Fibroblast of gingiva (primary cell): ENCODE results near the gene PCDH18.
"Not testable (repeated sequence)": the region's sequence is repeated elsewhere in the genome, so short reads cannot be mapped to it uniquely, and the experiment has no call there.

Experiments
- DNase-seq: peaks from one replicate; pipeline ENCODE4 v3.0.0-alpha.2; 2011; ENCODE audit warnings: low read depth

The PCDH18 gene

GRCh38 chr4:137528673-137529072, 3.6 kb downstream of the PCDH18 start:
- DNase-seq: no peak

DNA sequence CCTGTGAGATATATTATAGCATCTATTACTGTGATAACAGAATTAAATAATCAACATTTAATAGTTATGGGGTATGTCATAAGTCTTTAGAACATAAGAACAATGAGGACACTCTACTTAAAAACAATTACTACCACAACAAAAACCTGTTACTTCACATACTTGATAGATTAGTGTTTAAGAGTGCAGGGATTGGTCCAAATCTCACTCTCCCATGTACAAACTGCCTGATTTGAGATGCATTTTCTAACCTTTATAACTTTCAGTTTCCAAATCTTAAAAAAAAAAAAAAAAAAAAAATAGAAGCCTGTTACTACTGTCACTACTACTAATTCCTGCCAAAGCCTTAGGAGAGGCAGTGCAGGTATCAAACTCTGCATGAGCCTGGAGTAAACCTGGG, 5.6 kb downstream of the PCDH18 start:
- DNase-seq: no peak

DNA sequence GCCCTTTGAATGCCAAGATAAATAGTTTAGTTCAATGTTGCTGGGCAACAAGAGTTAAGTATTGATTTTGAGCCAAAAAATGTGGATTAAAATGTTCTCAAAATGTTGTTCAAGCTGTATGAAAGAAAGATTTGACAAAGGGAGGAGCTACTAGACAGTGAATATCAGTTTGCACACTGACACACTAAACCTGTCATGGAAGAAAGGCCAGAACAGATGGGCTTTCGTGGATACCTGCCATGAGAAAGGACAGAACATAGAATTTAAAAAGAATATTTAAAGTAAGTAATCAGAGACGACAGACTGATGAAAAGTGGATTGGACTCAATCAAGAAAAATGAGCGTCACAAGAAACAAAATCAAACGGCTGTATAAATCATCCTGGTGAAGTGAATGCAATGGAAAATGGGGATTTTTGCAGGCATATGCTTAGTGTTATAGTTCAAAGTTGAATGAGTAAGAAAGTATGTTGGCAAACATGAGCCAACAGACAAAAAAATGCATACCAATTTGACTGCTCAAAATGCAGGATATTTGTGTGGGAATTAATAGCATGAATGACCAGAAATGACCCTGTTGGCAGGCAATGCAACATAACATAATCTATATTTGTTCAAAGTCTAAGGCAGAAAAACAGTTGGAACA, 7.4 kb downstream of the PCDH18 start:
- DNase-seq: peak; percentile 82

- DNase-seq: no peak
These were observed 9.0 kb downstream of the PCDH18 start for GRCh38 chr4:137523329-137523728.

DNA sequence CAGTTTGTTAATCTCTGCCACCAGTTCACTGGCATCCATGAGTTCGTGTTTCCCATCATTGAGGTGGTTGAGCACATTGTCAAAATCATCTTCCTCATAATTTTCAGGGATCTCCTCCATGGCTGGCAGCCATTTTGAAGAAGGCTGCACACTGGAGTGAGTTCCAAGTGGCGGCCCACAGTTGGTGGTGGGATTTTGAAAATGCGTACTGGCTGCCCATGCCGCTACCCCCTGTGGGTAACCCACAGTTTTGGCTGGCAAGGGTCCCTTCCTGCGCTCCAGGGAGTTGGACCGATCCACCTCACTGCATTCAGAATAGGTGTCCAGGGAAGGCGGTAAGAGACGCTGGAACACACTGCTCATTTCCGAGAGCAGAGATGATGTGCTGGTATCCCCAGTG, 11.2 kb downstream of the PCDH18 start:
- no peak for DNase-seq

DNA sequence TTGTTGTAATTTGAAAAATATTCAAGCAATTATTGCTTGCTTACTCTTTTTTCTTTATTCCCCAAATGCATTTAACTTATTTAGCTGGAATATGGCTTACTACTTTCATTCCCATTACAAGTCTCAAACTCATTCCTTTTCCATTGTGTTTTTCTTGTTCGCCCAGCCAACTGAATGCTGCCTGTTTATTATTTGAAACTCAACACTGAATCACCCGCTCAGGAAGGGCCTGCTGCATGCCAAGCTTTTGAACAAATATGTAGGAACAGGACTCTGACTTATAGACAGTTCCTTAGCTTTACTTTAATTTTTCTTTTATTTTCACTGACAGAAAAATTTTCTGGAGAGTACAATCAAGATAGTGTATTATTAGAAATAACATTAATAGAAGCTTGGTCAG, 12.9 kb downstream of the PCDH18 start:
- DNase-seq: peak; percentile 62

DNA sequence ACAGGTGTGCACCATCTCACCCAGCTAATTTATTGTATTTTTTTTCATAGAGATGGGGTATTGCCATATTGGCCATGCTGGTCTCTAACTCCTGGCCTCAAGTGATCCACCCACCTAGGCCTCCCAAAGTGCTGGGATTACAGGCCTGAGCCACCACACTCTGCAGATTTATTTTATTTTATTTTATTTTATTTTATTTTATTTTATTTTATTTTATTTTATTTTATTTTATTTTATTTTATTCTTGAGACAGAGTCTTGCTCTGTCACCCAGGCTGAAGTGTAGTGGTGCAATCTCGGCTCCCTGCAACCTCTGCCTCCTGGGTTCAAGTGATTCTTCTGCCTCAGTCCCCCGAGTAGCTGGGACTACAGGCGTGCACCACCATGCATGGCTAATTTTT, 15.0 kb downstream of the PCDH18 start:
- not testable (repeated sequence) for DNase-seq

DNA sequence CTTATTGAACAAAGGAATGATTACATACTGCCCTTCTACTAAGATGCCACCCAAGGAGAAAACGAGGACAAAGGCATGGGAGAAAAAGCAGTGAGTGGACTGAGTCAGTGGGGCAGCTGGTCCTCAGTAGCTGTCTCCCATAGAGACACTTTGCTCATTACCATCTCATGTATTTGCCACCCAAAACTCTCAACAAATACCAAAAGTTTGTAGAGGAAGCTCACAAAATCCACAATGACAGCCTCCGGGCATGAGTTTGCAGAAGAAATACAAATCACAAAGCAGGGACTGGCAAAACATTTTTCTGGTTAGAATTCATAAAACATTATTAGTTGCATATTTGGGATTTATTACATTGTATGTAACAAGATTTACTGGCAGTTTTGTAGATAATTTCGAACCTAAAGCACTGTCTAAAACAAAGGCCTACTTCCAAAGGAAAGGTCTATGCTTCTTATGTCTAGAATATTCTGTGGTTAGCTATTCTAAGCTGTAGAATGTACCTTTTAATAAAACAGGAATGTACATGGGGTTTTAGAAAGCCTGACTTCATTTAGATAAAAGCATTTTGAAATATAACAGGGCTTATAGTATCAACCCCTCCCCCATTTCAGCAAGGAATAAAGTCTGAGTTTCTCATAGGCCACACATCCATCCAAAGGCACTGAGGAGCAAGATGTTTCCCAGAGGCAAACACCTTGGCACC, 17.7 kb downstream of the PCDH18 start:
- DNase-seq: no peak

GRCh38 chr4:137510557-137511265, 21.6 kb downstream of the PCDH18 start:
- DNase-seq: peak; percentile 97

- DNase-seq: no peak
These were observed 22.4 kb downstream of the PCDH18 start for GRCh38 chr4:137509855-137510282.

- DNase-seq: no peak
These were observed 29.8 kb downstream of the PCDH18 start for GRCh38 chr4:137502339-137503129.

DNA sequence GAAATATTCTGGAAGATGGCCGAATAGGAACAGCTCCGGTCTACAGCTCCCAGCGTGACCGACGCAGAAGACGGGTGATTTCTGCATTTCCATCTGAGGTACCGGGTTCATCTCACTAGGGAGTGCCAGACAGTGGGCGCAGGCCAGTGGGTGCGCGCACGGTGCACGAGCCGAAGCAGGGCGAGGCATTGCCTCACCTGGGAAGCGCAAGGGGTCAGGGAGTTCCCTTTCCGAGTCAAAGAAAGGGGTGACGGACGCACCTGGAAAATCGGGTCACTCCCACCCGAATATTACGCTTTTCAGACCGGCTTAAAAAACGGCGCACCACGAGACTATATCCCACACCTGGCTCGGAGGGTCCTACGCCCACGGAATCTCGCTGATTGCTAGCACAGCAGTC, 36.0 kb downstream of the PCDH18 start:
- DNase-seq: not testable (repeated sequence)

- no peak for DNase-seq
These were observed 36.7 kb downstream of the PCDH18 start for GRCh38 chr4:137495578-137495977.

GRCh38 chr4:137483313-137483959, 48.9 kb downstream of the PCDH18 start:
- DNase-seq: not testable (repeated sequence)

DNA sequence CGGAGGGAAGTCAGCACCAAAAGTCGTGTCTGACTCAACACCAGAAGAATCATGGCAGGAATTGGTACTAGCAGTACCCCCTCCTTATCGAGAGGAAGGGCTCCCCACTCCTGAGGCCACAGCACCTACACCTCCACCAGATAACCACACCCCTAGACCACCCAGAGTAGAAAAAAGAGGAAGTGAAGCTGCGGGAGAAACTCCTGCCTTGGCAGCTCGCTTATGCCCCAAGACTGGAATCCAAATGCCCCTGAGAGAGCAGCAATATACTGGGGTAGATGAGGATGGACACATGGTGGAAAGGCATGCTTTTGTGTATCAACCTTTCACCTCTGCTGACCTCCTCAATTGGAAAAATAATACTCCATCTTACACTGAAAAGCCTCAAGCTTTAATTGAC, 52.6 kb downstream of the PCDH18 start:
- not testable (repeated sequence) for DNase-seq

GRCh38 chr4:137476345-137476744, 55.9 kb downstream of the PCDH18 start:
- no peak for DNase-seq

DNA sequence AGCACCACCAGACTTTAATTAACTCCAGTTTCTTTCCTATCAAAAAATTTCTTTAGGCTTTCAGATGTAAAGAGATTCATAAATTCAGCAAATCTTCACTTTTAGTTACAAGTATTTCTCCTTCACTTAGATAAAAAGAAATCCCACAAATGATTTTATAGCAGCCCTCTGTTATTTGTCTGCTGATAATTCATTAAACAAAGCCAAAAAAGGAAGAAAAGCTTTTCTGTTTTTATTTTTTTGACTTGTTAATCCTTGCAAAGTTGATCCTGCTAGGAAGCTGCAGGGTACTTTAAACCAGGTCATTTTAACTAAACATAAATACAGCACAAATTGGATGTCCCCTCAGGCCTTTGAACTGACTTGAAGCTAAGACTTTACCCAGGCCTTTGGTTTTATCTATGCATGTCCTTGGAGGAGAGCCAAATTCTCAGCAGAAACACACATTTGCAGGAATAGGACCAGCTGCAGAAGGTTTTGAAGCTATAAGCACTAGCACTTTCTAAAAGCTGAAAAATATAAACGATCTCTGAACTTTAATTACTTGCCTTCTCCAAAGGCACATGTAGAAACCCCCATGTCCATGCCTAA, 57.5 kb downstream of the PCDH18 start:
- peak; percentile 51 for DNase-seq

DNA sequence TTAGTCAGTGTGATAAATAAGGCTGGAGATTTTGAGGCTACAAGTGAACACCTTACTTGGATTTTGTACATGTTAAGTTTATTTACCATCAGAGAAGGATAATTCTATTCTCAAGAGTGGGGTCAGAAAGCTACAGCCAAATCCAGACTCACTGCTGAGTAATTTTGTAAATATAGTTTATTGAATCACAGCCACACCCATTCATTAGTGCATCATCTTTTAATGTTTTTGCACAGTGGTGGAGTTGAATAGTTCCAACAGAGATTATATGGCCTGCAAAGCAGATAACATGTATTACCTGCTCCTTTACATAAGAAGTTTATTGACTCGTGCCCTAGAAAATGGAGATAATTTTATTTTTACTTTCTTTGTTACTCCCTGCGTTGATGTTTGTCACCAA, 60.4 kb downstream of the PCDH18 start:
- no peak for DNase-seq

DNA sequence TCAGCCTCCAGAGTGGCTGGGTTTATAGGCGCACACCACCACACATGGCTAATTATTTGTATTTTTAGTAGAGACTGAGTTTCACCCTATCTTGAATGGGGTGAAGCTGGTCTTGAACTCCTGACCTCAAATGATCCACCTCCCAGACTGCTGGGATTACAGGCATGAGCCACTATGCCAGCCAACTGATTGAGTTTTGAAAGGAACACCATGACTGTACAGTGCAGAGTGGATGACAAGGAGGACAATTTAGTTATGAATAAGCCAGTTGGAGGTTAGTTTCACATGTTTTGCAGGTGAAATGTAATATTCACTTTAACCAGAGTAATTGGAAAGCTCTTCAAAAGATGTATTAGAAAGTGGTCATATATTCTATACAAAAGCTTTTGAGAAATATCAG, 60.8 kb downstream of the PCDH18 start:
- DNase-seq: no peak

DNA sequence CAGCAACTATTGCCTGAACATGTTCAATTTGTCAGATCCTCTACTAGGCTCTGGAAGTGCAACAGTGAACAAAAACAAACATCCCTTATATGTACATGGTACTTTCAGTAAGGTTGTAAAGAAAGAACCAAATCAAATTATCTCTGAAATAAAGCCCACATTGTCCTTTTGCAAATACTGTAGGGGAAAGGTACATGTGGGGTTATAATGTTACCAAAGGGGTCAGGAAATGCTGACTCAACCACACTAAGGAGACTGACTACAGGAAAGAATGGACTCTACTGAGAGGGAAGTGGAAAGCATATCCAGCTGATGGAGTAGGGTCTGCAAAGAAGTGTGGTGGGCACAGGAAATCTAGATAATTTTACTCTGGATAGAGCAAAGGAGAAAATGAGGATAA, 61.5 kb downstream of the PCDH18 start:
- no peak for DNase-seq
